K562 (cell line): Measurements from ENCODE around the gene PLEKHM2. TPM values are rescaled to one million over a fixed set of nuclear protein-coding genes. Genes with fewer than 3 reads are reported as not detected.

Experiments used
- ATF7 ChIP-seq: fragments of 450-650 bp; IDR thresholded peaks from 2 replicates; pipeline ENCODE4 v1.7.1; 2014; ENCODE audit warnings: mild to moderate bottlenecking, moderate library complexity
- EGR1 ChIP-seq: fragments of 450-650 bp; conservative IDR thresholded peaks from 2 replicates; pipeline ENCODE4 v1.6.1; 2017; ENCODE audit warnings: mild to moderate bottlenecking
- GTF2B ChIP-seq: IDR thresholded peaks from 2 replicates; pipeline ENCODE4 v1.6.1; 2011; ENCODE audit not compliant: insufficient read length; ENCODE audit errors: extremely low read depth
- HNRNPH1 ChIP-seq: fragments of 200-400 bp; formaldehyde crosslinking; optimal IDR thresholded peaks from 2 replicates; pipeline ENCODE3; 2017; ENCODE audit warnings: low read depth, mild to moderate bottlenecking, low read length, moderate library complexity
- MAFF ChIP-seq: IDR thresholded peaks from 2 replicates; pipeline ENCODE4 v1.6.1; 2012; ENCODE audit warnings: low read length, improper control_type of control experiment
- MECOM ChIP-seq: fragments of 250-450 bp; sonication (Bioruptor Pico); IDR thresholded peaks from 2 replicates; pipeline ENCODE4 v1.8.0; 2022; ENCODE audit warnings: inconsistent platforms
- MLLT1 ChIP-seq, 2 experiments: fragments of 450-650 bp; IDR thresholded peaks; 2 replicates each; pipeline ENCODE4 v1.6.1; 2016
- MTA3 ChIP-seq: fragments of 450-650 bp; formaldehyde crosslinking; IDR thresholded peaks from 2 replicates; pipeline ENCODE4 v1.6.1; 2017; ENCODE audit warnings: mild to moderate bottlenecking, borderline replicate concordance
- NEUROD1 ChIP-seq: fragments of 150-350 bp; IDR thresholded peaks from 2 replicates; pipeline ENCODE4 v1.6.1; 2014; ENCODE audit warnings: borderline replicate concordance, low read length, low read depth; ENCODE audit not compliant: partially characterized antibody
- PCBP2 ChIP-seq: fragments of 200-400 bp; formaldehyde crosslinking; IDR thresholded peaks from 2 replicates; pipeline ENCODE4 v1.6.1; 2018; ENCODE audit warnings: low read length, low read depth, mild to moderate bottlenecking, moderate library complexity; ENCODE audit not compliant: poor library complexity, severe bottlenecking
- RUNX1 ChIP-seq: sonication (generic); IDR thresholded peaks from 2 replicates; pipeline ENCODE4 v1.6.1; 2016; ENCODE audit warnings: antibody characterized with exemption, low read depth
- ZNF217 ChIP-seq: sonication (generic); formaldehyde crosslinking; IDR thresholded peaks from 2 replicates; pipeline ENCODE4 v1.8.0; 2022; ENCODE audit warnings: mild to moderate bottlenecking, missing genetic modification reagents
- polyA plus RNA-seq, 8 experiments: library from polyadenylated mRNA; depleted of rRNA in 4 of 8; stranded (reverse) in 5 of 8; unstranded in 3 of 8; fragments of >200 nt; fragmentation: Nextera tagmentation in 2 of 8; fragmentation: Illumina TruSeq in 1 of 8; extraction: Ambion mirVana in 2 of 8; extraction: Trizol in 1 of 8; gene quantifications; 2 replicates each; pipeline versions ENCODE4 v1.2.1 to v1.2.3, GENCODE V29; 2011 to 2014; ENCODE audit warnings: inconsistent platforms in 1 of 8, missing spikeins in 1 of 8
- total RNA-seq, 7 experiments: library from RNA; depleted of rRNA in 6 of 7; stranded (reverse); fragments of >200 nt in 6 of 7; fragmentation: Illumina TruSeq in 2 of 7; extraction: Trizol in 2 of 7; gene quantifications; 2 replicates each; pipeline versions ENCODE4 v1.2.1 to v1.2.3, GENCODE V29; 2011 to 2021; ENCODE audit warnings: low replicate concordance in 1 of 7

The PLEKHM2 gene
- total and polyA plus RNA-seq, 9 of the 15 experiments (the other 6 are each of a cell fraction or from before 2014, with no cell fraction given): 0.27 to 63.7 (median 33.2) TPM

DNA sequence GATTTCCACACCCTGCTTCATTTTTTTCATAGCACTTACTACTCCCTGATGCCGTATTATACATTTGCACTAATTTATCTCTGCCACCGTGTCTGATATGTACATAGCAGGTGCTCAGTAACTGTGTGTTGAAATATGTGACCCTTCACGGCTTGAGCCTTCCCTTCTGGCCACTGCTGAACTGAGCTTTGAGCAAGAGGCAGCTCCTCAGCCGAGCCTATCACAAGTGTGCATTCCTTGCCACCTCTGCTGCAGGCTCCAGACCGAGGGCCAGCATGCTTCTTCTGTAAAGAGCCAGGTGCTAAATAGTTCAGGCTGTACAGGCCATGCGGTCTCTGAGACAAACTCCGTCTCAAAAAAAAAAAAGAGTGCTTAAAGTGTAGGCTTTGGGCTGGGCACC is 22.6 kb downstream of the PLEKHM2 start (continued):
- no peak for TF ChIP-seq MLLT1 (IDR thresholded peaks at IDR 0.05)
- TF ChIP-seq HNRNPH1: no peak
- no peak for TF ChIP-seq EGR1
- TF ChIP-seq ZNF217 (CRISPR knock-in tag): no peak
- no peak for TF ChIP-seq GTF2B
- no peak for TF ChIP-seq MAFF
- no peak for TF ChIP-seq NEUROD1
- no peak for TF ChIP-seq MTA3
- no peak for TF ChIP-seq ATF7
- TF ChIP-seq MECOM (CRISPR knock-in tag): no peak
- TF ChIP-seq PCBP2: no peak
- no peak for TF ChIP-seq RUNX1
